Measurements from ENCODE around the gene ST8SIA6.

Gene ST8SIA6

DNA sequence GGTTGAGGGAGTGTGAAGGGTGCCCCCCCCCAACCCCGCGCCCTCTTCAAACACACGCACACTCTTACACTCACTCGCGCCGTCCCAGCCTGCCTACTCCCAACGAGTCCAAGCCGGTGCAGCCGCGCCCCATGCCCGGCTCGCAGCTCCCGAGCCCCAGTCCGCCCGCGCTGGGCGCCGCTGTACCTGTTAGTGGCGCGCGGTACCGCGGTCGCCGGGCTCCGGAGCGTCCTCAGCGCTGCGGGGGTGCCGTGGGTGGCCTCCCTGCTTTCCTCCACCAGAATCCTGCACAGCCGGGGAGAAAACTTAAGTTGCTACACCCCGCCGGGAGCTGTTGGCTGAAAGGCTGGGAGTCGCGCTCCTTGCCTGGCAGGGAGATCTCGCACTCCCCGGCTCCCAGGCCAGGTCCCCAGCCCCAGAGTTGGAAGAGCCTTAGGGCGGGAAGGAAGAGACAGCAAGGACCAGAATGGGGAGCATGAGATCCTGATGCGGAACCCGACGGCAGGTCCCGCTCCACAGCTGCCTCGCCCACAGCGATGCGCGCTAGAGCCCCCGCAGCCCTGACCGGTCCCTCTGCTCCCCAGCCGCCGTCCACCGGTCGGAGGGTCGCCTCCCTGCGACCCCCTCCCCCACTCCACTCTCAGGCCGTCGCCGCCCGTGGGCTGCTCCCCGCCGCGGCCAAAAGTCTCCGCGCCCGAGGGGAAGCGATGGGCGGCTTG, 863 bp downstream of the ST8SIA6 start:
- H3K9me3 ChIP-seq (replicated peaks; ENCODE audit: insufficient read depth, low read length): no peaks in the 10 kb centered on the region
- no peak for TF ChIP-seq EZH2phosphoT487 (IDR thresholded peaks at IDR 0.05; ENCODE audit: low read length)
- TF ChIP-seq EZH2 (optimal IDR thresholded peaks at IDR 0.05; ENCODE audit: low read depth, low read length): no peak
- TF ChIP-seq, protein P1, sequence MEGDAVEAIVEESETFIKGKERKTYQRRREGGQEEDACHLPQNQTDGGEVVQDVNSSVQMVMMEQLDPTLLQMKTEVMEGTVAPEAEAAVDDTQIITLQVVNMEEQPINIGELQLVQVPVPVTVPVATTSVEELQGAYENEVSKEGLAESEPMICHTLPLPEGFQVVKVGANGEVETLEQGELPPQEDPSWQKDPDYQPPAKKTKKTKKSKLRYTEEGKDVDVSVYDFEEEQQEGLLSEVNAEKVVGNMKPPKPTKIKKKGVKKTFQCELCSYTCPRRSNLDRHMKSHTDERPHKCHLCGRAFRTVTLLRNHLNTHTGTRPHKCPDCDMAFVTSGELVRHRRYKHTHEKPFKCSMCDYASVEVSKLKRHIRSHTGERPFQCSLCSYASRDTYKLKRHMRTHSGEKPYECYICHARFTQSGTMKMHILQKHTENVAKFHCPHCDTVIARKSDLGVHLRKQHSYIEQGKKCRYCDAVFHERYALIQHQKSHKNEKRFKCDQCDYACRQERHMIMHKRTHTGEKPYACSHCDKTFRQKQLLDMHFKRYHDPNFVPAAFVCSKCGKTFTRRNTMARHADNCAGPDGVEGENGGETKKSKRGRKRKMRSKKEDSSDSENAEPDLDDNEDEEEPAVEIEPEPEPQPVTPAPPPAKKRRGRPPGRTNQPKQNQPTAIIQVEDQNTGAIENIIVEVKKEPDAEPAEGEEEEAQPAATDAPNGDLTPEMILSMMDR (IDR thresholded peaks at IDR 0.05; ENCODE audit: low read length): no peak
- no peak for DNase-seq
- H3K9me2 ChIP-seq (replicated peaks; ENCODE audit: insufficient read depth, low read length): no peaks in the 10 kb centered on the region
- no peaks in the 10 kb centered on the region for H3K27me3 ChIP-seq (replicated peaks; ENCODE audit: insufficient read depth, low read length)
- peak overlapping the region; percentile 35; the same call in 1 of the 2 replicates for H3K4me3 ChIP-seq (ENCODE audit: low read length)
- H3K4me1 ChIP-seq (ENCODE audit: low read length): no peaks in the 10 kb centered on the region
- H3K9ac ChIP-seq (ENCODE audit: low read length): no peak overlapping the region
- H3K79me2 ChIP-seq (ENCODE audit: low read length): no peaks in the 10 kb centered on the region
- no peaks in the 10 kb centered on the region for H4K20me1 ChIP-seq (ENCODE audit: insufficient read depth, low read length)
- H2AFZ ChIP-seq (ENCODE audit: low read length): peak overlapping the region; percentile 58
- H3K4me2 ChIP-seq (ENCODE audit: low read depth, low read length): peak overlapping the region; percentile 78
- H3K36me3 ChIP-seq (replicated peaks; ENCODE audit: insufficient read depth, low read length): no peaks in the 10 kb centered on the region
- H3F3A ChIP-seq (ENCODE audit: insufficient read depth, low read length): no peaks in the 10 kb centered on the region
- H3K27ac ChIP-seq (ENCODE audit: low read length): no peak overlapping the region

DNA sequence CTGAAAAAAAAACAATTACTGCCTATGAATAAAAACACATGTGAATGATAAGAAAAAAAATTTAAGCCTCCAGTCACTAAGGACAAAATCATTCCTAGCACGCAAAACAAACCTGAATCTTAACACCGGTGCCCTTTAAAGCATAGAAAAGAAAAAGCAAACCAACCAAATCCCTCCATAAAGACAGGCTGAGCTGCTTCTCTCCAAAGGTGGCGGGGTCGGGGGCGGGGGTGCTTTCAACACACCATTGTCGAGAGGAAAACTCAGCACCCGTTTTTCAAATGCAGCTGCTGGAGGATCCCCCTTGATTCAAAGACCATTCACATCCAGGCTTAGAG, 1.4 kb downstream of the ST8SIA6 start:
- H3K27me3 ChIP-seq (replicated peaks; ENCODE audit: insufficient read depth, low read length): no peaks in the 10 kb centered on the region
- no peaks in the 10 kb centered on the region for H3K79me2 ChIP-seq (ENCODE audit: low read length)
- no peaks in the 10 kb centered on the region for H3K36me3 ChIP-seq (replicated peaks; ENCODE audit: insufficient read depth, low read length)
- no peaks in the 10 kb centered on the region for H3K4me1 ChIP-seq (ENCODE audit: low read length)
- no peaks in the 10 kb centered on the region for H3K9me2 ChIP-seq (replicated peaks; ENCODE audit: insufficient read depth, low read length)
- no peak overlapping the region for H3K9ac ChIP-seq (ENCODE audit: low read length)
- no peak for DNase-seq
- H2AFZ ChIP-seq (ENCODE audit: low read length): no peak overlapping the region
- H3K4me3 ChIP-seq (ENCODE audit: low read length): no peak overlapping the region
- H3K9me3 ChIP-seq (replicated peaks; ENCODE audit: insufficient read depth, low read length): no peaks in the 10 kb centered on the region
- no peaks in the 10 kb centered on the region for H4K20me1 ChIP-seq (ENCODE audit: insufficient read depth, low read length)
- no peaks in the 10 kb centered on the region for H3F3A ChIP-seq (ENCODE audit: insufficient read depth, low read length)
- H3K4me2 ChIP-seq (ENCODE audit: low read depth, low read length): 0 out of 2 replicates have a peak overlapping the region, but pooled peaks have one; percentile 78
- no peak overlapping the region for H3K27ac ChIP-seq (ENCODE audit: low read length)
- TF ChIP-seq, protein P1 (IDR thresholded peaks at IDR 0.05; ENCODE audit: low read length): no peak

DNA sequence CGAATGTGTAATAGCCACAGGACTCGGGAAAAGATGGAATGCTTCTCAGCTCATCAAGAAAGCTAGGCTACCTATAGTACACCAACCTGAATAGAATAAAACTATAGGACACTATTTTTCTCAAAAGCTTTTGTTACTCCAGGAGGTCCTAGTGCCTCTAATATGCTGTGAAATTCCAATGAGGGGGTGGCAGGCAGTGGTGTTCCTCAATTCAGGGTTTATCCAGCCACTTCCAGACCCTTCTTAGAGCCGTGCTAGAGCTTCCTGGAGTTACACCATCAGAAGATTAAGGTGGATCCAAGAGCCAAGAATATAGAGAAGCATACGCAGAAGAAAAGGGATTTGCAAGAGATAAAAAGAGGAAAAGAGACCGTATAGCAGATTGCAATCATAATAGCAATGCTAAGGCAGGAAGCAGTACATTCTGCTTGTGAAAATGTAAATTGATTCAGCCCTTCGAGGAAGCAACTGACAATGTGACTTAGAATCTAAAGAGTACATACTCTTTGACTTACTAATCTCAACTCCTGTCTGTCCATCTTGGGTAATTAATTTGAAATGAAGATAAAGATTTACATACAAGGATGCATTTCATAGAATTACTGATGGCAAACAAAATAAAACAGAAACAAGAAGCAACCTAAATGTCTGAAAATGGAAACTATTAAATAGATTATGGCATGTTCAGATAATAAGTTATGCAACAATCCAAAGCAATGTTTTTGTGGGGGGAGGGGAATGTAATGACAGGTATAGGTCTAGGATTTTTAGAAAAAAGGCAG, 2.1 kb downstream of the ST8SIA6 start:
- TF ChIP-seq EZH2 (optimal IDR thresholded peaks at IDR 0.05; ENCODE audit: low read depth, low read length): no peak
- TF ChIP-seq EZH2phosphoT487 (IDR thresholded peaks at IDR 0.05; ENCODE audit: low read length): no peak
- TF ChIP-seq, protein P1 (IDR thresholded peaks at IDR 0.05; ENCODE audit: low read length): no peak
- H3K4me3 ChIP-seq (ENCODE audit: low read length): no peak overlapping the region
- H3K9me2 ChIP-seq (replicated peaks; ENCODE audit: insufficient read depth, low read length): no peaks in the 10 kb centered on the region
- DNase-seq: no peak
- no peak overlapping the region for H3K9ac ChIP-seq (ENCODE audit: low read length)
- H3K27me3 ChIP-seq (replicated peaks; ENCODE audit: insufficient read depth, low read length): no peaks in the 10 kb centered on the region
- H3K9me3 ChIP-seq (replicated peaks; ENCODE audit: insufficient read depth, low read length): no peaks in the 10 kb centered on the region
- no peak overlapping the region for H2AFZ ChIP-seq (ENCODE audit: low read length)
- no peaks in the 10 kb centered on the region for H3K79me2 ChIP-seq (ENCODE audit: low read length)
- no peak overlapping the region for H3K27ac ChIP-seq (ENCODE audit: low read length)
- no peaks in the 10 kb centered on the region for H3F3A ChIP-seq (ENCODE audit: insufficient read depth, low read length)
- H3K4me2 ChIP-seq (ENCODE audit: low read depth, low read length): no peak overlapping the region
- no peaks in the 10 kb centered on the region for H3K36me3 ChIP-seq (replicated peaks; ENCODE audit: insufficient read depth, low read length)
- no peaks in the 10 kb centered on the region for H4K20me1 ChIP-seq (ENCODE audit: insufficient read depth, low read length)
- no peaks in the 10 kb centered on the region for H3K4me1 ChIP-seq (ENCODE audit: low read length)

Measured in MM.1S (cell line).